ENCODE measurements around the gene TEAD1.

DNA sequence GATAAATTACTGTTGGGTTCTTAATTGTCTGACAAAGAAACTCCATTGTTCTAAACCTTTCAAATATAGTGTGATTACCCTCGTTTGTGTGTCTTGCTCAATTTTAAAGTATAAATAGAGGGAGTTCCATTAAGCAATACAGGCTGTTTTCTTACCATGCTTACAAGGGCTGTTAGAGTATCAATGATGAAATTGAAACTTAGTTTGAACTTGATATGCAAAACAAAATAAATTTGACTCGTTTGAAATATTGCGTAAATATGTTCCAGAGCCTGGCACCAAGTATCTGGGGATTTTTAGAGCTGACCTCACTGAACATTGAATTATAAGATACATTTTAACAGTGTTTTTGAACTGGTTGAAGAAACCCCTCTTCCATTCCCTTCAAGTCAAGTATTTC, 31.7 kb downstream of the TEAD1 start:
- TF ChIP-seq CTCF (IDR thresholded peaks at IDR 0.05), result no peak
- no peak for TF ChIP-seq ZFX (IDR thresholded peaks at IDR 0.05; ENCODE audit: borderline replicate concordance)

Measured in 22Rv1 (cell line).